Skeletal muscle tissue (tissue), 4 donors: Measurements from ENCODE around the gene PPP2R5D. TPM values are rescaled to one million over a fixed set of nuclear protein-coding genes. Genes with fewer than 3 reads are reported as not detected.
"Not testable (repeated sequence)": the region's sequence is repeated elsewhere in the genome, so short reads cannot be mapped to it uniquely, and the experiment has no call there.

ENCODE experiments used
- H3K27ac ChIP-seq: one replicate; pipeline ENCODE4 v1.7.0; 2013; ENCODE audit warnings: mild to moderate bottlenecking, low read depth, low read length, inconsistent platforms
- H3K27me3 ChIP-seq, 3 donors: one replicate each; pipeline ENCODE4 v1.7.0; 2013; ENCODE audit warnings: low read length in 3 of 3; ENCODE audit not compliant: control insufficient read depth in 3 of 3, insufficient read depth in 3 of 3
- H3K36me3 ChIP-seq, 3 donors: one replicate each; pipeline ENCODE4 v1.7.0; 2013; ENCODE audit warnings: low read length in 3 of 3; ENCODE audit not compliant: control insufficient read depth in 3 of 3, insufficient read depth in 3 of 3
- H3K4me1 ChIP-seq, 3 donors: one replicate each; pipeline ENCODE4 v1.7.0; 2013; ENCODE audit warnings: low read length in 3 of 3, mild to moderate bottlenecking in 3 of 3; ENCODE audit not compliant: control insufficient read depth in 3 of 3, insufficient read depth in 3 of 3
- H3K4me3 ChIP-seq, 3 donors: one replicate each; pipeline ENCODE4 v1.7.0; 2013; ENCODE audit warnings: low read length in 3 of 3
- H3K9ac ChIP-seq, 3 donors: one replicate each; pipeline ENCODE4 v1.7.0; 2013; ENCODE audit warnings: low read length in 3 of 3, mild to moderate bottlenecking in 3 of 3, moderate library complexity in 2 of 3, low read depth in 1 of 3
- H3K9me3 ChIP-seq, 3 donors: one replicate each; pipeline ENCODE4 v1.7.0; 2013; ENCODE audit warnings: low read length in 3 of 3; ENCODE audit not compliant: control insufficient read depth in 3 of 3
- total RNA-seq: library from RNA; depleted of rRNA; stranded (reverse); fragments of >200 nt; gene quantifications from one replicate; pipeline ENCODE4 v1.2.3, GENCODE V29; 2014
- donor health status: Osteomylitis.

Gene PPP2R5D
- total RNA-seq: 31.3 TPM

DNA sequence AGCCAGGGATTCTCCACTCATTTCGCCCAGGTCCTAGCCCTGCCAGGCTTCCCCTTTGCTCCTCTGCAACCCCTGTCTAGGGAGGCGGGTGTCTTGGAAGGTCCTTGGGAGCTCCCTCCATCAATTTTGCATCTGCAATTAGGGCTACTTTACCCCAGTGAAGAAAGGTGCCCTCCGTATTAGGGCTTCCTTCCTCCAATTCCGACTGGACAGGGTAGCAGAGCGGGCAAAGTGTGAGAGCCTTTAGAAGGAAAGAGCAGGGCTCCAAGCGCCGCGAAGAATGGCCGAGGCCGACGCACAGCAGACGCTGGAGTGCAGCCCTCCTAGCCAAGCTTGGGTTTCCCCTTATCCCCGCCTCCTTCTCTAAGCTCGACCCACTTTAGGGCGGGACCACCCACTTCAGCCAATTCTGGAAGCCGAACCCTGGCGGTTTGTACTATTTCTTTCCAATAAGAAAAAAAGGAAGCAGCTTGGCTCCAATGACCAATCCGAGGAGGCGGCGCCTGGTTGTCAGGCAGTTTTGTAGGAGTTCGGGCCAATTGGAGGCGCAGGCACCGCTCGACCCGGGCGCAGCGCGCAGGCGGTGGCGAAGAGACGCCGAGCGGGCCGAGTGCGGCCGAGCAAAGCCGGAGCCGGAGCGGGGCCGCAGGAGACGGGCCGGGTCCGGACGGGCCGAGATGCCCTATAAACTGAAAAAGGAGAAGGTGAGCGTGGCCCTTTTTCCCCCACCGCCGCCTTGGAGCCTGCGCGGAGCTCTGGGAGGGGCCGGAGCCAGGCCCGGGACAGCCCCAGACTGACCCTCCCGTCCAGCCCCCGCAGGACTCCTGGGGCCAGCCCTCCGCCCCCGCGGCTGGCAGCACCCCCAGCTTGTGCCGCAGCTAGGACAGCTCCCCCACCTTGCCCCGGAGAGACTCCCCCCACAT lies at the start of gene PPP2R5D:
Gene PPP2R5D (plus strand): TSS at position 570 of the 923 bp plus-strand sequence. CDS start 108 bp downstream, at position 678.
- no peaks in the 10 kb centered on the region for H3K27me3 ChIP-seq
- H3K36me3 ChIP-seq: peaks cover 0 to 12% (median 6%) of the 10 kb centered on the region in 3 donors
- peaks cover 42 to 49% (median 47%) of the 10 kb centered on the region in 3 donors for H3K4me1 ChIP-seq
- H3K9ac ChIP-seq: peak within 1 kb of the TSS; percentile 83 to 93 (median 93)
- H3K27ac ChIP-seq: peak within 1 kb of the TSS; percentile 73
- H3K9me3 ChIP-seq: no peaks in the 10 kb centered on the region
- H3K4me3 ChIP-seq: peak within 1 kb of the TSS; percentile 81 to 88 (median 87)

DNA sequence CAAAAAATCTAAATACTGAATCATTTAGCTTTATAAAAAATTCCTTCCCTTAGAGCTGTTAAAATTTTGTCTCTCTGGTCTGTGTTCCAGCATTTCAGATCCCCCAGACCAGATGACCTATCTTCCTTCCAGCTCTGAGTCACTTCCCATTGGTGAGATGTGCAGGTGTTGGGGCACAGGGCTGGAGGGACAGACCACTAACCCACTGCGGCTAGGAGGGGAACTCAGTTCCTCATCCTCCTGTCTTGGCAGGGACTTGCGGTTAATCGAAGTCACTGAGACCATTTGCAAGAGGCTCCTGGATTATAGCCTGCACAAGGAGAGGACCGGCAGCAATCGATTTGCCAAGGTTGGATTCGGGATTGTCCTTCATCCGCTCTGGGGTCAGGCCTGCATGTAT lies 49.0 kb upstream of the PPP2R5D start:
- H3K36me3 ChIP-seq: peaks cover 24 to 45% (median 37%) of the 10 kb centered on the region in 3 donors
- no peaks in the 10 kb centered on the region for H3K9me3 ChIP-seq
- no peak overlapping the region for H3K4me3 ChIP-seq
- H3K27ac ChIP-seq: no peak overlapping the region
- peaks cover 2 to 11% (median 7%) of the 10 kb centered on the region in 3 donors for H3K4me1 ChIP-seq
- H3K9ac ChIP-seq: no peak overlapping the region
- H3K27me3 ChIP-seq: no peaks in the 10 kb centered on the region

DNA sequence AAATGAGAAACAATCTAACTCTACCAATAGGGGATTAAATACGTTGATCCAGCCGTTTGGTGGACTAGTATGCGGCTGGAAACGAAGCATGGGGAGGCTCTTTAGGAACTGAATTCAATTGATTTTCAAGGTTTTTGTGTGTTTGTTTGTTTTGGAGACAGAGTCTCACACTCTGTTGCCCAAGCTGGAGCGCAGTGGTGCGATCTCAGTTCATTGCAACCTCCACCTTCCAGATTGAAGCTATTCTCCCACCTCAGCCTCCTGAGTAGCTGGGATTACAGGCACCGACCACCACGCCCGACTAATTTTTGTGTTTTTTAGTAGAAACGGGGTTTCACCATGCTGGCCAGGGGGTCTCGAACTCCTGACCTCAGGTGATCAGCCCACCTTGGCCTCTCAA lies 48.0 kb upstream of the PPP2R5D start:
- no peak overlapping the region for H3K4me3 ChIP-seq
- no peaks in the 10 kb centered on the region for H3K9me3 ChIP-seq
- no peak overlapping the region for H3K27ac ChIP-seq
- H3K36me3 ChIP-seq: peaks cover 24 to 45% (median 41%) of the 10 kb centered on the region in 3 donors
- no peak overlapping the region for H3K9ac ChIP-seq
- no peaks in the 10 kb centered on the region for H3K27me3 ChIP-seq
- H3K4me1 ChIP-seq: peaks cover 0 to 7% (median 0%) of the 10 kb centered on the region in 3 donors

GRCh38 chr6:42937548-42938427 lies 46.6 kb upstream of the PPP2R5D start:
- Histone ChIP-seq H3K4me3 (no peak overlapping the region), H3K36me3 (peaks cover 24 to 42% (median 41%) of the 10 kb centered on the region in 3 donors), H3K4me1 (peaks cover 0 to 2% (median 0%) of the 10 kb centered on the region in 3 donors), H3K27ac (no peak overlapping the region), H3K9me3 (no peaks in the 10 kb centered on the region), H3K9ac (no peak overlapping the region), H3K27me3 (no peaks in the 10 kb centered on the region)

GRCh38 chr6:42938428-42938796 lies 46.0 kb upstream of the PPP2R5D start:
- Histone ChIP-seq H3K36me3 (peaks cover 24 to 42% (median 41%) of the 10 kb centered on the region in 3 donors), H3K27ac (no peak overlapping the region), H3K4me1 (peaks cover 0 to 2% (median 0%) of the 10 kb centered on the region in 3 donors), H3K27me3 (no peaks in the 10 kb centered on the region), H3K9ac (no peak overlapping the region), H3K4me3 (no peak overlapping the region), H3K9me3 (no peaks in the 10 kb centered on the region)

GRCh38 chr6:42938987-42939809 lies 45.2 kb upstream of the PPP2R5D start:
- no peaks in the 10 kb centered on the region for H3K27me3 ChIP-seq
- H3K36me3 ChIP-seq: peaks cover 23 to 48% (median 41%) of the 10 kb centered on the region in 3 donors
- H3K9me3 ChIP-seq: no peaks in the 10 kb centered on the region
- H3K9ac ChIP-seq: no peak overlapping the region
- no peak overlapping the region for H3K27ac ChIP-seq
- H3K4me1 ChIP-seq: no peaks in the 10 kb centered on the region
- no peak overlapping the region for H3K4me3 ChIP-seq

DNA sequence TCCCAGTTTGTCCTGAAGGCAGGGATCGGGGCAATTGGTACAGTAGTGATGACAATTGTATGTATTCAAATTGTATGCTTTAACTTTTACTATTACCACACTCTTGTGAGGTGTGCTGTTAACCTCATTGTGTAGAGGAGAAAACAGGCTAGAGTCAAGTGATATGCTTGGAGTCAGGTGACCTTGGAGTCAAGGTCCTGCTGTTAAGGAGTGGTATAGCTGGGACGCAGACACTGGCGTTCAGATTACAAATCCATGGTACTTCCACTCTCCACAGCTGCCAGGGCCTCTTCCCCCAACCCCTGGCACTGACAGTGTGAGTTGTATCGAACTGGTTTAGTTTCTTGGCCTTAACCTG lies 44.6 kb upstream of the PPP2R5D start:
- Histone ChIP-seq H3K36me3 (peaks cover 20 to 44% (median 37%) of the 10 kb centered on the region in 3 donors), H3K9ac (no peak overlapping the region)

GRCh38 chr6:42940493-42941045 lies 43.8 kb upstream of the PPP2R5D start:
- Histone ChIP-seq H3K4me3 (no peak overlapping the region), H3K9ac (no peak overlapping the region), H3K4me1 (no peaks in the 10 kb centered on the region), H3K9me3 (no peaks in the 10 kb centered on the region), H3K27ac (no peak overlapping the region), H3K36me3 (peaks cover 17 to 40% (median 34%) of the 10 kb centered on the region in 3 donors), H3K27me3 (no peaks in the 10 kb centered on the region)

More for the DNA sequence above, 44.6 kb upstream of the PPP2R5D start:
- no peak overlapping the region for H3K27ac ChIP-seq
- no peaks in the 10 kb centered on the region for H3K4me1 ChIP-seq
- no peaks in the 10 kb centered on the region for H3K9me3 ChIP-seq
- no peak overlapping the region for H3K4me3 ChIP-seq
- H3K27me3 ChIP-seq: no peaks in the 10 kb centered on the region

DNA sequence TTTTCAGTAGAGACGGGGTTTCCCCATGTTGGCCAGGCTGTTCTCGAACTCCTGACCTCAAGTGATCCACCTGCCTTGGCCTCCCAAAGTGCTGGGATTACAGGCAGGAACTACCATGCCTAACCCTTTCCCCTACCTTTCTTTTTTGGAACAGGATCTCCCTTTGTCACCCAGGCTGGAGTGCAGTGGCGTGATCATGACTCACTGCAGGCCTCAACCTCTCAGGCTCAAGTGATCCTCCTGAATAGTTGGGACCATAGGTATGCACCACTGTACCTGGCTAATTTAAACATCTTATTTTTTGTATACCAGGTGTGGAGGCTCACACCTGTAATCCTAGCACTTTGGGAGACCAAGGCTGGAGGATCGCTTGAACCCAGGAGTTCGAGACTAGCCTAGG lies 43.0 kb upstream of the PPP2R5D start:
- not testable (repeated sequence) for H3K27ac ChIP-seq, H3K9ac ChIP-seq, H3K4me3 ChIP-seq, H3K27me3 ChIP-seq, H3K4me1 ChIP-seq, H3K9me3 ChIP-seq
- H3K36me3 ChIP-seq: peaks cover 11 to 32% (median 27%) of the 10 kb centered on the region in 3 donors
